ENCODE results near the gene GLDN.

The GLDN gene

DNA sequence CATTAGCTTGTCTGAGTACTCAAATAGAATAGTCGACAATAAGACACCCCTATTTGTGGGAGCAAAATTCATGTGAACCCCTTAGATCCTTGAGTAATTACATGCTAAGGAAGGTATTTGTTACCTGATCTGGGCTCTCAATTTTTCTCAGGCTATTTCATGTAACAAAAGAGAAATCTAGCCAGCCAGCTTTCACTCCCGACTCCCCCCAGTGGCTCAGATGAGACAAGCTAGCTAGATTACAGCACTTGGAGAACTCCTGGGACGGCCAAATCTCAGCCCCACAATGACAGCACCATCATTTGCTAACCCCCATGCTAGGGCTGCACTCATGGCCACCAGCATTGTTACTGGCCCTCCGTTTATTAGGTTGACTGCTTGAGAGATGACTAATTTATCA is 41.3 kb downstream of the GLDN start:
- no peak overlapping the region for H3K4me3 ChIP-seq (ENCODE audit: low read depth, low read length)
- no peak for DNase-seq (ENCODE audit: low read depth)
- TF ChIP-seq, protein P1, sequence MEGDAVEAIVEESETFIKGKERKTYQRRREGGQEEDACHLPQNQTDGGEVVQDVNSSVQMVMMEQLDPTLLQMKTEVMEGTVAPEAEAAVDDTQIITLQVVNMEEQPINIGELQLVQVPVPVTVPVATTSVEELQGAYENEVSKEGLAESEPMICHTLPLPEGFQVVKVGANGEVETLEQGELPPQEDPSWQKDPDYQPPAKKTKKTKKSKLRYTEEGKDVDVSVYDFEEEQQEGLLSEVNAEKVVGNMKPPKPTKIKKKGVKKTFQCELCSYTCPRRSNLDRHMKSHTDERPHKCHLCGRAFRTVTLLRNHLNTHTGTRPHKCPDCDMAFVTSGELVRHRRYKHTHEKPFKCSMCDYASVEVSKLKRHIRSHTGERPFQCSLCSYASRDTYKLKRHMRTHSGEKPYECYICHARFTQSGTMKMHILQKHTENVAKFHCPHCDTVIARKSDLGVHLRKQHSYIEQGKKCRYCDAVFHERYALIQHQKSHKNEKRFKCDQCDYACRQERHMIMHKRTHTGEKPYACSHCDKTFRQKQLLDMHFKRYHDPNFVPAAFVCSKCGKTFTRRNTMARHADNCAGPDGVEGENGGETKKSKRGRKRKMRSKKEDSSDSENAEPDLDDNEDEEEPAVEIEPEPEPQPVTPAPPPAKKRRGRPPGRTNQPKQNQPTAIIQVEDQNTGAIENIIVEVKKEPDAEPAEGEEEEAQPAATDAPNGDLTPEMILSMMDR (IDR thresholded peaks at IDR 0.05; ENCODE audit: low read depth, low read length, missing control alignments): peak; percentile 62

DNA sequence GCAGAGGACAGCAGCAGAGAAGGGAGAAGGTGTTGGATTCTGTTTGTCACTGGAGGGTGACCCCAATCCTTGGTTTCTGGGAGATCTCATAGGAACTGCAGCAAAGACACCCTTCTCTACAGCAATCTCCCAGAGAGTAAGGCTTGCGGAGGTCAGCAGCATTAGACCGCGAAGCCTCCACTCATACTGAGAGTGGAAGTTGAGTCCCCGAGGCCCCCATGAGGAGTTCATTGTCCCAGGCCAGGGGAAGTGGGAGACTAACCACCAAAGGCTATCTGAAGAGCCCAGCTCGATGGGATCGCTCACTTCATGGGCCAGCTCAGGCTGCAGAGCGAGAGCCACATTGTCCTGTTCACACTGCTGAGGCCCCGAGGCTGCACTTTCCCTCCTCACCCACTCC is 44.6 kb downstream of the GLDN start:
- TF ChIP-seq, protein P1 (IDR thresholded peaks at IDR 0.05; ENCODE audit: low read depth, low read length, missing control alignments): no peak
- DNase-seq (ENCODE audit: low read depth): no peak
- H3K4me3 ChIP-seq (ENCODE audit: low read depth, low read length): no peak overlapping the region

DNA sequence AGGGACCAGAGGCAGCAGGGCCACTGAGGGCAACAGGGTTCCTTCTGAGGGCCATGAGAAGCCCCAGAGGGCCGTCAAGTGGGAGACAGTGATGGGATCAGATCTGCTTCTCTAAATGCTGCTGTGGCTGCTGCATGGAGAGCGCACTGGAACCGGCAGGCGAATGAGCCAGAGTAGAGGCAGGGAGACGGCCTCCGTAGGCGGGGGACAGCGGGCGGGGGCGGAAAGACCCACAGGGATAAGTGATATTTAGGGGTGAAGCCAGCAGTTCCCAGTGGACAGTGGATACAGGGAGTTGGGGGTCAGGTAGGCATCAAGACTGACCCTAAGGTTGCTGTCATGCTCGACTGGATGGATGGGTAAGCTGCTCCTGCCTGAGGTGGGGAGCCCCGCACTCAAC is 45.0 kb downstream of the GLDN start:
- no peak for DNase-seq (ENCODE audit: low read depth)
- TF ChIP-seq, protein P1 (IDR thresholded peaks at IDR 0.05; ENCODE audit: low read depth, low read length, missing control alignments): no peak
- H3K4me3 ChIP-seq (ENCODE audit: low read depth, low read length): no peak overlapping the region

DNA sequence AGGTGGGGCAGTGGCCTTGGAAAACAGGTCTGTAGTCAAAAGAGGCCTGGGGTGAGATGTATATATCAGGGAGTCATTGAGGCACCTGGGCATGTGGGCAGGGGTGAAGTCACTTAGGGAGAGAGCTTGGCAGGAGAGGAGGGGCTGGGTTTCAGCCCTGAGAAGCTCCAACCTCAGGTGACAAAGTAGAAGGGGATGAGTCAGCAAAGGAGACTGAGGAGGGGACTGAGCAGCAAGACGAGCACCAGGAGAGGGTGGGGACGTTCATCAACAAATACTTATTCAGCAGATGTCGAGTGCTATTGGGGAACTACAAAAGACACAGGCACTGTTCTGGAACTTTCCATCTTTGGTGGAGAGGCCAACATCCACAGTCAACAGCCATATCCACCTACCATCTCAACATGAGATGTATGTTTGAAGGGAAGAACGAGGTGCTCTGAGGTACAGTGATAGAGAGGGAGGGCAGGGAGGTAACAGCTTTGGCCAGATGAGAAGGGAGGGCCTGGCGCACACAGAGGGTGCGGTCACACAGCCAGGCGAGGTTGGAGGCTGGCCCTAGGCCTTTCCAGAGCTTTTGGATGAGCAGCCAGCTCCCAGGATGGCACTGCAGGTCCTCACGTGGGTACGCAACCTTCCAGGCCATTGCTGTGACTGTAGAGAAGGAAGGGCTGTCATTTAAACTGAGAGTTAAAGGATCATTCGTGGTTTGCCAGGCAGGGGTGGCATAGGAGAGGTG is 45.7 kb downstream of the GLDN start:
- no peak for DNase-seq (ENCODE audit: low read depth)
- TF ChIP-seq, protein P1 (IDR thresholded peaks at IDR 0.05; ENCODE audit: low read depth, low read length, missing control alignments): no peak
- no peak overlapping the region for H3K4me3 ChIP-seq (ENCODE audit: low read depth, low read length)

DNA sequence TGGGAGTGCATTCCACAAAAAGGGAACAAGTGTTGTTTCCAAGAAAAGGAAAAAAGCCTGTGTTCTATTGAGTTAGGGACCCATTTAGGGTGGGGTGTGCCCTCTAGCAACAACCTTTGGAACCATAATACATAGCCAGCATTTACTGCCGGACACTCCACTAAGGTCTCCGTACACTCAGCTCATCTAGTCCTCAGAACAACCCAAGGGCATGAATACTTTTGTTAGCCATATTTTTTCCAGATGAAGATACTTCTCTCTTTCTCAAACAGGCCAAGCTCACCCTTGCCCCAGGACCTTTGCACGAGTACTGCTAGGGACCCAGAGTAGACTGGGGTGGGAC is 46.2 kb downstream of the GLDN start:
- DNase-seq (ENCODE audit: low read depth): no peak
- TF ChIP-seq, protein P1 (IDR thresholded peaks at IDR 0.05; ENCODE audit: low read depth, low read length, missing control alignments): no peak
- H3K4me3 ChIP-seq (ENCODE audit: low read depth, low read length): no peak overlapping the region

DNA sequence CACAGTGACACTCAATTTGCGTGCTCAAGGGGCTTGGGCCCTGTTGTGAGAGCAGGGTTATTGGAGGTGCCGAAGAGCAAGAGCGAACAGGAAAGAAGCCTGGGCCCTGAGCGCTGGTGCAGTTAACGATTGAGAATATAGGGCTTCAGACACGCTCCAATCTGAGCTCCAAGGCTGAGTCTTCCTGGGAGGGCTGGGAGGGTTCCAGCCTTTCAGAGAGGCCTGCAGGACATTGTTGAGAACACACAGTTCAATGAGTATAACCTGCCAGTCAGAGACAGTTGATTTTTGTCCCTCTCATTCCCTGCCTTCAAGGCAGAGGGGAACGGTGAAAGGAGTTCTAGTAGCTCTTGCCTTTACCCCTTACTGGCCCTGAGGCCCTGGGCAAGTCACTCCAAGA is 47.3 kb downstream of the GLDN start:
- no peak for DNase-seq (ENCODE audit: low read depth)
- TF ChIP-seq, protein P1 (IDR thresholded peaks at IDR 0.05; ENCODE audit: low read depth, low read length, missing control alignments): no peak
- no peak overlapping the region for H3K4me3 ChIP-seq (ENCODE audit: low read depth, low read length)

Data from GM12864 (cell line).